ENCODE measurements around the gene NRP2.

GRCh38 chr2:205769879-205770278, 87.6 kb downstream of the NRP2 start:
- no peak for TF ChIP-seq CTCF (conservative IDR thresholded peaks at IDR 0.05; ENCODE audit: low read length)
- TF ChIP-seq EZH2phosphoT487 (IDR thresholded peaks at IDR 0.05; ENCODE audit: borderline replicate concordance, low read depth, low read length) = no peak
